ENCODE results near the gene S1PR5.

GRCh38 chr19:10562609-10563008 is 45.4 kb upstream of the S1PR5 start:
- TF ChIP-seq CTCF (IDR thresholded peaks at IDR 0.05), result no peak
- no peak for TF ChIP-seq POLR2A (IDR thresholded peaks at IDR 0.05)

All from prostate gland (tissue), 2 donors.